DND-41 (cell line): ENCODE measurements around the gene TMOD3.

ENCODE experiments used
- EZH2 ChIP-seq: IDR thresholded peaks from 3 replicates; pipeline ENCODE4 v1.6.1; 2012; ENCODE audit warnings: borderline replicate concordance, low read depth, mild to moderate bottlenecking, moderate library complexity, low read length, inconsistent platforms; ENCODE audit not compliant: severe bottlenecking
- TF ChIP-seq, protein P1 (sequence below): IDR thresholded peaks from 2 replicates; pipeline ENCODE4 v1.5.1; 2012; ENCODE audit warnings: borderline replicate concordance, low read length, moderate library complexity, mild to moderate bottlenecking; ENCODE audit not compliant: poor library complexity, severe bottlenecking; ENCODE audit errors: extremely low read depth

DNA sequence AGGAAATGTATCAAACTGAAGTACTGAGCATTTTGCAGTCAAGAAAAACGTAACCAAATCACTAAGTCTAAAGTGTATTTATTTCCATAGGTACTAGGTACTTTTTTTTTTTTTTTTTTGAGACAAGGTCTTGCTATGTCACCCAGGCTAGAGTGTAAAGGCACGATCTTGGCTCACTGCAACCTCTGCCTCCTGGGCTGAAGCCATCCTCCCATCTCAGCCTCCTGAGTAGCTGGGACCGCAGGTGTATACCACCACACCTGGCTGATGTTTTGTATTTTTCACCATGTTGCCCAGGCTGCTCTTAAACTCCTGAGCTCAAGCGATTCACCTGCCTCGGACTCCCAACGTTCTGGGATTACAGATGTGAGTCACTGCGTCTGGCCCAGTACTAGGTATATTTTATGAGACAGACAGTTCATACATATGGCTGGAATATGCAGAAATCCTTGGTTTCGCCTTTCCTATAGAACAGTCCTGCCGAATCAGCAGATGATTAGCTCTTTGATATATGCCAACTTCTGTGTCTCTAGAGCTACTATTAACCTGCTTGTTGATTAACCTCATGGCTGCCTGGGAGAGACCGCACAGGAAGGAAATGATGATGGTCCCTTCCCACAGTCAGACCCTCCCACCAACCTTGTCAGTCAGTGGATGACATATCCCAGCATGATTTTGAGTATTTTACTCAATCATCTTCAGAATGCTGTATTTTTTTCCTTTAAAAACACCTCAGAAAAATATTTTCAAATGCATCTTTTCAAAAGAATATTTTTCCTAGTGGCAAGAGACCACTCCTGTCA lies 32.3 kb downstream of the TMOD3 start:
- TF ChIP-seq, protein P1, sequence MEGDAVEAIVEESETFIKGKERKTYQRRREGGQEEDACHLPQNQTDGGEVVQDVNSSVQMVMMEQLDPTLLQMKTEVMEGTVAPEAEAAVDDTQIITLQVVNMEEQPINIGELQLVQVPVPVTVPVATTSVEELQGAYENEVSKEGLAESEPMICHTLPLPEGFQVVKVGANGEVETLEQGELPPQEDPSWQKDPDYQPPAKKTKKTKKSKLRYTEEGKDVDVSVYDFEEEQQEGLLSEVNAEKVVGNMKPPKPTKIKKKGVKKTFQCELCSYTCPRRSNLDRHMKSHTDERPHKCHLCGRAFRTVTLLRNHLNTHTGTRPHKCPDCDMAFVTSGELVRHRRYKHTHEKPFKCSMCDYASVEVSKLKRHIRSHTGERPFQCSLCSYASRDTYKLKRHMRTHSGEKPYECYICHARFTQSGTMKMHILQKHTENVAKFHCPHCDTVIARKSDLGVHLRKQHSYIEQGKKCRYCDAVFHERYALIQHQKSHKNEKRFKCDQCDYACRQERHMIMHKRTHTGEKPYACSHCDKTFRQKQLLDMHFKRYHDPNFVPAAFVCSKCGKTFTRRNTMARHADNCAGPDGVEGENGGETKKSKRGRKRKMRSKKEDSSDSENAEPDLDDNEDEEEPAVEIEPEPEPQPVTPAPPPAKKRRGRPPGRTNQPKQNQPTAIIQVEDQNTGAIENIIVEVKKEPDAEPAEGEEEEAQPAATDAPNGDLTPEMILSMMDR: no peak
- TF ChIP-seq EZH2: no peak
